Liver (tissue), 9 donors: ENCODE results near the gene TUBB4A. TPM values are rescaled to one million over a fixed set of nuclear protein-coding genes. Genes with fewer than 3 reads are reported as not detected.
A peak's percentile ranks its signal among the peaks of the same experiment; 100 is the strongest.
"Not testable (repeated sequence)": the region's sequence is repeated elsewhere in the genome, so short reads cannot be mapped to it uniquely, and the experiment has no call there.

Experiments used
- DNase-seq: peaks from one replicate; pipeline ENCODE4 v3.0.0-alpha.2; 2017; ENCODE audit warnings: low spot score
- H3K27ac ChIP-seq, 2 donors: one replicate each; pipeline ENCODE4 v1.7.0; 2013; ENCODE audit warnings: inconsistent platforms in 2 of 2, low read length in 2 of 2, control low read depth in 1 of 2, low read depth in 1 of 2, mild to moderate bottlenecking in 1 of 2
- H3K27me3 ChIP-seq, 4 donors: one replicate each; pipeline versions ENCODE4 v1.6.1 to v1.7.0; 2013; ENCODE audit warnings: low read length in 3 of 4, inconsistent platforms in 1 of 4, mild to moderate bottlenecking in 1 of 4, moderate library complexity in 1 of 4; ENCODE audit not compliant: control insufficient read depth in 4 of 4, insufficient read depth in 4 of 4
- H3K36me3 ChIP-seq, 4 donors: one replicate each; pipeline versions ENCODE4 v1.6.1 to v1.7.0; 2013; ENCODE audit warnings: low read length in 3 of 4, mild to moderate bottlenecking in 3 of 4, low read depth in 1 of 4, moderate library complexity in 1 of 4; ENCODE audit not compliant: control insufficient read depth in 4 of 4, insufficient read depth in 3 of 4
- H3K4me1 ChIP-seq, 4 donors: one replicate each; pipeline versions ENCODE4 v1.6.1 to v1.7.0; 2013; ENCODE audit warnings: low read length in 3 of 4, mild to moderate bottlenecking in 3 of 4, moderate library complexity in 1 of 4; ENCODE audit not compliant: control insufficient read depth in 4 of 4, insufficient read depth in 4 of 4
- H3K4me3 ChIP-seq, 3 donors: one replicate each; pipeline versions ENCODE4 v1.6.1 to v1.7.0; 2013; ENCODE audit warnings: low read length in 3 of 3, control low read depth in 1 of 3, low read depth in 1 of 3, mild to moderate bottlenecking in 1 of 3
- H3K9ac ChIP-seq, 2 donors: one replicate each; pipeline ENCODE4 v1.7.0; 2013; ENCODE audit warnings: low read length in 2 of 2, mild to moderate bottlenecking in 2 of 2, moderate library complexity in 2 of 2, control low read depth in 1 of 2, low read depth in 1 of 2
- H3K9me3 ChIP-seq, 4 donors: one replicate each; pipeline versions ENCODE4 v1.6.1 to v1.7.0; 2013; ENCODE audit warnings: low read length in 3 of 4; ENCODE audit not compliant: control insufficient read depth in 4 of 4
- ATF3 ChIP-seq: IDR thresholded peaks from 2 replicates; pipeline ENCODE4 v1.6.1; 2016; ENCODE audit warnings: antibody characterized with exemption
- CTCF ChIP-seq: fragments of 150-350 bp; IDR thresholded peaks from 2 replicates; pipeline ENCODE4 v1.5.1; 2017; ENCODE audit warnings: improper control_type of control experiment, low read depth, low read length; ENCODE audit not compliant: missing input control
- FOXA1 ChIP-seq: IDR thresholded peaks from 2 replicates; pipeline ENCODE4 v1.6.1; 2016; ENCODE audit warnings: antibody characterized with exemption
- GABPA ChIP-seq, 2 donors: IDR thresholded peaks in 1 of 2; conservative IDR thresholded peaks in 1 of 2; 2 replicates each; pipeline ENCODE4 v1.6.1; 2016; ENCODE audit warnings: antibody characterized with exemption in 2 of 2, mild to moderate bottlenecking in 1 of 2, moderate library complexity in 1 of 2
- HNF4A ChIP-seq, 2 donors: conservative IDR thresholded peaks; 2 replicates each; pipeline ENCODE4 v1.6.1; 2016; ENCODE audit warnings: antibody characterized with exemption in 2 of 2, mild to moderate bottlenecking in 2 of 2
- HNF4G ChIP-seq: IDR thresholded peaks from 2 replicates; pipeline ENCODE4 v1.6.1; 2016; ENCODE audit warnings: antibody characterized with exemption
- JUND ChIP-seq, 2 donors: IDR thresholded peaks; 2 replicates each; pipeline ENCODE4 v1.6.1; 2016; ENCODE audit warnings: antibody characterized with exemption in 2 of 2
- MAX ChIP-seq: IDR thresholded peaks from 2 replicates; pipeline ENCODE4 v1.6.1; 2016; ENCODE audit warnings: antibody characterized with exemption
- NR2F2 ChIP-seq: IDR thresholded peaks from 2 replicates; pipeline ENCODE4 v1.6.1; 2016; ENCODE audit warnings: antibody characterized with exemption
- RAD21 ChIP-seq, 2 donors: IDR thresholded peaks; 2 replicates each; pipeline ENCODE4 v1.6.1; 2016; ENCODE audit warnings: antibody characterized with exemption in 2 of 2, mild to moderate bottlenecking in 2 of 2
- REST ChIP-seq: IDR thresholded peaks from 2 replicates; pipeline ENCODE4 v1.6.1; 2016; ENCODE audit warnings: antibody characterized with exemption, mild to moderate bottlenecking
- RXRA ChIP-seq, 2 donors: IDR thresholded peaks; 2 replicates each; pipeline ENCODE4 v1.6.1; 2017 to 2018; ENCODE audit warnings: antibody characterized with exemption in 2 of 2, mild to moderate bottlenecking in 1 of 2
- SP1 ChIP-seq: IDR thresholded peaks from 2 replicates; pipeline ENCODE4 v1.6.1; 2018; ENCODE audit warnings: antibody characterized with exemption, mild to moderate bottlenecking
- TAF1 ChIP-seq: conservative IDR thresholded peaks from 2 replicates; pipeline ENCODE4 v1.6.1; 2016; ENCODE audit warnings: antibody characterized with exemption, mild to moderate bottlenecking
- YY1 ChIP-seq: IDR thresholded peaks from 2 replicates; pipeline ENCODE4 v1.6.1; 2016; ENCODE audit warnings: antibody characterized with exemption, mild to moderate bottlenecking
- ZBTB33 ChIP-seq: IDR thresholded peaks from 2 replicates; pipeline ENCODE4 v1.6.1; 2016; ENCODE audit warnings: antibody characterized with exemption
- WGBS: extraction: QIAGEN DNeasy Blood & Tissue Kit; methylation state at CpG from one replicate; pipeline ENCODE4 v1.1.7; 2013; 5-methylcytosine and 5-hydroxymethylcytosine counted together
- polyA plus RNA-seq, 2 donors: library from polyadenylated mRNA; stranded (reverse) in 1 of 2; unstranded in 1 of 2; fragments of 200-250 nt in 1 of 2; fragments of >200 nt in 1 of 2; fragmentation: Nextera tagmentation in 1 of 2; extraction: Ambion mirVana in 1 of 2; gene quantifications; one replicate each; pipeline versions ENCODE4 v1.2.1 to v1.2.3, GENCODE V29; 2013 to 2015
- total RNA-seq, 2 donors: library from RNA; depleted of rRNA; stranded (reverse); fragments of >200 nt; gene quantifications; one replicate each; pipeline ENCODE4 v1.2.3, GENCODE V29; 2014
- donor health status: healthy.
- donor health status: healthy.
- donor health status: healthy.
- donor health status: healthy.
- donor health status: healthy.

TUBB4A gene
- total and polyA plus RNA-seq, 4 donors, result 0.25 to 1.9 (median 0.96) TPM

- Histone ChIP-seq H3K27me3 (no peaks in the 10 kb centered on the region), H3K9me3 (no peaks in the 10 kb centered on the region), H3K27ac (no peak overlapping the region), H3K36me3 (no peaks in the 10 kb centered on the region), H3K4me1 (peaks cover 0 to 3% (median under 1%) of the 10 kb centered on the region in 4 donors), H3K9ac (no peak overlapping the region), H3K4me3 (no peak overlapping the region)
- 80% methylated on average over 7 of the region's 7 CpGs for WGBS
- TF ChIP-seq GABPA (IDR thresholded peaks at IDR 0.05 in 1 of 2, conservative IDR thresholded peaks at IDR 0.05 in 1 of 2) (no peak), MAX (no peak), YY1 (no peak), ZBTB33 (no peak), HNF4A (conservative IDR thresholded peaks at IDR 0.05) (no peak), FOXA1 (no peak), CTCF (no peak), HNF4G (no peak), RXRA (IDR thresholded peaks at IDR 0.05) (no peak), RAD21 (IDR thresholded peaks at IDR 0.05) (no peak)
- no peak for DNase-seq
These were observed 8.5 kb upstream of the TUBB4A start for GRCh38 chr19:6510618-6511017.

GRCh38 chr19:6509118-6509971, 7.2 kb upstream of the TUBB4A start:
- peak; percentile 57 for DNase-seq
- Histone ChIP-seq H3K27ac (peak overlapping the region in 1 of 2 donors; percentile 7), H3K4me1 (peaks cover 0 to 3% (median under 1%) of the 10 kb centered on the region in 4 donors), H3K9ac (no peak overlapping the region), H3K9me3 (no peaks in the 10 kb centered on the region), H3K4me3 (no peak overlapping the region), H3K27me3 (no peaks in the 10 kb centered on the region), H3K36me3 (no peaks in the 10 kb centered on the region)
- 44% methylated on average over 20 of the region's 20 CpGs for WGBS
- peak; percentile 6 to 59 for TF ChIP-seq RXRA (IDR thresholded peaks at IDR 0.05)
- TF ChIP-seq TAF1, result no peak
- TF ChIP-seq REST, result no peak
- no peak for TF ChIP-seq JUND (IDR thresholded peaks at IDR 0.05)
- TF ChIP-seq RAD21 (IDR thresholded peaks at IDR 0.05), result no peak
- TF ChIP-seq MAX, result no peak
- TF ChIP-seq SP1, result peak; percentile 36
- no peak for TF ChIP-seq YY1
- TF ChIP-seq NR2F2, result peak; percentile 62
- no peak for TF ChIP-seq ATF3

GRCh38 chr19:6508028-6508771, 6.1 kb upstream of the TUBB4A start:
- H3K9me3 ChIP-seq, DNase-seq, H3K4me1 ChIP-seq, H3K27ac ChIP-seq, H3K4me3 ChIP-seq, H3K9ac ChIP-seq, H3K27me3 ChIP-seq, H3K36me3 ChIP-seq: not testable (repeated sequence)
- WGBS, result 86% methylated on average over 9 of the region's 9 CpGs
